Stimulated activated naive B cell treated with anti-CD40 and anti-IgM and Interleukin-4, amounts not matched to agents 10 μg/mL and 1 μg/mL and 100 μg/mL, for 72 hours (primary cell): ENCODE measurements around the gene KRTAP4-7.
"Not testable (repeated sequence)": the region's sequence is repeated elsewhere in the genome, so short reads cannot be mapped to it uniquely, and the experiment has no call there.

Experiments
- ATAC-seq, 2 donors: fragments of 150-1000 bp; cut with Tn5 transposase; replicated peaks; 2 replicates each; pipeline ENCODE4 v1.10.0; 2021; ENCODE audit warnings: moderate library complexity in 1 of 2
- DNase-seq: peaks from one replicate; pipeline ENCODE4 v3.0.0; 2021
- H3K27ac Mint-ChIP-seq: one replicate; pipeline ENCODE4 v1.8.0; 2022; ENCODE audit warnings: mild to moderate bottlenecking, mixed read lengths
- H3K27me3 Mint-ChIP-seq, 2 donors: one replicate each; pipeline ENCODE4 v1.8.0; 2022; ENCODE audit warnings: mixed read lengths in 2 of 2
- H3K36me3 Mint-ChIP-seq, 2 donors: one replicate each; pipeline ENCODE4 v1.8.0; 2022; ENCODE audit warnings: mixed read lengths in 2 of 2, mild to moderate bottlenecking in 1 of 2
- H3K4me1 Mint-ChIP-seq, 2 donors: one replicate each; pipeline ENCODE4 v1.8.0; 2022; ENCODE audit warnings: mixed read lengths in 2 of 2, mild to moderate bottlenecking in 1 of 2
- H3K4me3 Mint-ChIP-seq, 2 donors: one replicate each; pipeline ENCODE4 v1.8.0; 2022; ENCODE audit warnings: mild to moderate bottlenecking in 2 of 2, mixed read lengths in 2 of 2, moderate library complexity in 1 of 2
- H3K9me3 Mint-ChIP-seq, 2 donors: one replicate each; pipeline ENCODE4 v1.8.0; 2022; ENCODE audit warnings: mixed read lengths in 2 of 2, mild to moderate bottlenecking in 1 of 2

Gene KRTAP4-7

GRCh38 chr17:41084100-41084856 lies at the start of gene KRTAP4-7:
Gene KRTAP4-7, plus strand, starts transcription at chr17:41084150. Its CDS starts 57 bp downstream, at chr17:41084207.
- not testable (repeated sequence) for H3K4me1 Mint-ChIP-seq, H3K27ac Mint-ChIP-seq, ATAC-seq, H3K36me3 Mint-ChIP-seq, H3K4me3 Mint-ChIP-seq, DNase-seq, H3K9me3 Mint-ChIP-seq
- peaks cover 9 to 16% of the 10 kb centered on the region in 2 donors for H3K27me3 Mint-ChIP-seq

GRCh38 chr17:41034346-41034935 lies 49.5 kb upstream of the KRTAP4-7 start, which contains the start of gene KRTAP1-3:
Gene KRTAP1-3, minus strand, starts transcription at chr17:41034874. Its CDS starts 53 bp downstream, at chr17:41034821.
- H3K9me3 Mint-ChIP-seq, H3K4me3 Mint-ChIP-seq, H3K36me3 Mint-ChIP-seq, DNase-seq, H3K4me1 Mint-ChIP-seq, H3K27ac Mint-ChIP-seq, ATAC-seq: not testable (repeated sequence)
- peaks cover 6 to 12% of the 10 kb centered on the region in 2 donors for H3K27me3 Mint-ChIP-seq

- no peak overlapping the region for H3K27ac Mint-ChIP-seq
- H3K4me1 Mint-ChIP-seq = no peaks in the 10 kb centered on the region
- H3K27me3 Mint-ChIP-seq = peaks cover 0 to 19% of the 10 kb centered on the region in 2 donors
- peaks cover 0 to 7% of the 10 kb centered on the region in 2 donors for H3K9me3 Mint-ChIP-seq
- no peaks in the 10 kb centered on the region for H3K36me3 Mint-ChIP-seq
- H3K4me3 Mint-ChIP-seq = no peak overlapping the region
- ATAC-seq = no peak
- DNase-seq = no peak
These were observed 46.0 kb upstream of the KRTAP4-7 start for GRCh38 chr17:41037853-41038350.

GRCh38 chr17:41040783-41041571 lies 43.0 kb upstream of the KRTAP4-7 start, which contains the start of gene KRTAP1-1:
Gene KRTAP1-1, minus strand, starts transcription at chr17:41041450. Its CDS starts 53 bp downstream, at chr17:41041397.
- H3K4me1 Mint-ChIP-seq, H3K36me3 Mint-ChIP-seq, H3K27ac Mint-ChIP-seq, ATAC-seq, DNase-seq, H3K4me3 Mint-ChIP-seq: not testable (repeated sequence)
- peaks cover 4 to 12% of the 10 kb centered on the region in 2 donors for H3K9me3 Mint-ChIP-seq
- H3K27me3 Mint-ChIP-seq = peaks cover 15 to 26% of the 10 kb centered on the region in 2 donors

- no peaks in the 10 kb centered on the region for H3K36me3 Mint-ChIP-seq
- DNase-seq = no peak
- H3K9me3 Mint-ChIP-seq = peaks cover 4 to 12% of the 10 kb centered on the region in 2 donors
- H3K4me1 Mint-ChIP-seq = no peaks in the 10 kb centered on the region
- no peak overlapping the region for H3K27ac Mint-ChIP-seq
- peaks cover 22 to 25% of the 10 kb centered on the region in 2 donors for H3K27me3 Mint-ChIP-seq
- no peak for ATAC-seq
- H3K4me3 Mint-ChIP-seq = no peak overlapping the region
These were observed 41.0 kb upstream of the KRTAP4-7 start for GRCh38 chr17:41042953-41043352.

GRCh38 chr17:41046735-41047465 lies 37.0 kb upstream of the KRTAP4-7 start, which contains the start of gene KRTAP2-1:
Gene KRTAP2-1, minus strand, starts transcription at chr17:41047316. Its CDS starts 49 bp downstream, at chr17:41047267.
- not testable (repeated sequence) for ATAC-seq, DNase-seq, H3K36me3 Mint-ChIP-seq, H3K4me3 Mint-ChIP-seq, H3K4me1 Mint-ChIP-seq, H3K27ac Mint-ChIP-seq
- peaks cover 4 to 12% of the 10 kb centered on the region in 2 donors for H3K9me3 Mint-ChIP-seq
- H3K27me3 Mint-ChIP-seq = peaks cover 20 to 28% of the 10 kb centered on the region in 2 donors

- Mint-ChIP-seq H3K27me3 (peaks cover 18 to 25% of the 10 kb centered on the region in 2 donors), H3K4me3 (no peak overlapping the region), H3K36me3 (no peaks in the 10 kb centered on the region), H3K9me3 (peaks cover 5% of the 10 kb centered on the region in 2 donors), H3K27ac (no peak overlapping the region), H3K4me1 (peaks cover 0 to 3% of the 10 kb centered on the region in 2 donors)
- no peak for DNase-seq
- no peak for ATAC-seq
These were observed 35.5 kb upstream of the KRTAP4-7 start for GRCh38 chr17:41048441-41048840.

GRCh38 chr17:41049110-41049509 lies 34.8 kb upstream of the KRTAP4-7 start:
- peaks cover 20 to 21% of the 10 kb centered on the region in 2 donors for H3K27me3 Mint-ChIP-seq
- no peak for ATAC-seq
- H3K27ac Mint-ChIP-seq = no peak overlapping the region
- H3K36me3 Mint-ChIP-seq = no peaks in the 10 kb centered on the region
- peaks cover 4% of the 10 kb centered on the region in 2 donors for H3K9me3 Mint-ChIP-seq
- peaks cover 0 to 3% of the 10 kb centered on the region in 2 donors for H3K4me1 Mint-ChIP-seq
- no peak overlapping the region for H3K4me3 Mint-ChIP-seq
- DNase-seq = no peak

- H3K9me3 Mint-ChIP-seq = peaks cover 5% of the 10 kb centered on the region in 2 donors
- no peak for ATAC-seq
These were observed 31.4 kb upstream of the KRTAP4-7 start for GRCh38 chr17:41052566-41052965.

GRCh38 chr17:41054025-41054424 lies 29.9 kb upstream of the KRTAP4-7 start:
- no peak for ATAC-seq
- Mint-ChIP-seq H3K27ac (no peak overlapping the region), H3K27me3 (peaks cover 11 to 18% of the 10 kb centered on the region in 2 donors), H3K4me3 (no peak overlapping the region), H3K36me3 (no peaks in the 10 kb centered on the region), H3K9me3 (peaks cover 7% of the 10 kb centered on the region in 2 donors), H3K4me1 (peaks cover 0 to 1% of the 10 kb centered on the region in 2 donors)
- no peak for DNase-seq

More at GRCh38 chr17:41052566-41052965, 31.4 kb upstream of the KRTAP4-7 start:
- DNase-seq = no peak
- Mint-ChIP-seq H3K36me3 (no peaks in the 10 kb centered on the region), H3K4me3 (no peak overlapping the region), H3K4me1 (peaks cover 0 to 3% of the 10 kb centered on the region in 2 donors), H3K27ac (no peak overlapping the region), H3K27me3 (peaks cover 8 to 14% of the 10 kb centered on the region in 2 donors)

- H3K27me3 Mint-ChIP-seq = peaks cover 16 to 23% of the 10 kb centered on the region in 2 donors
- DNase-seq, H3K27ac Mint-ChIP-seq, ATAC-seq, H3K36me3 Mint-ChIP-seq, H3K9me3 Mint-ChIP-seq, H3K4me3 Mint-ChIP-seq, H3K4me1 Mint-ChIP-seq: not testable (repeated sequence)
These were observed 29.4 kb upstream of the KRTAP4-7 start for GRCh38 chr17:41054556-41054955.

- not testable (repeated sequence) for H3K27ac Mint-ChIP-seq, H3K9me3 Mint-ChIP-seq, H3K4me3 Mint-ChIP-seq, ATAC-seq, H3K4me1 Mint-ChIP-seq, H3K36me3 Mint-ChIP-seq, DNase-seq
- peaks cover 17 to 25% of the 10 kb centered on the region in 2 donors for H3K27me3 Mint-ChIP-seq
These were observed 28.8 kb upstream of the KRTAP4-7 start, which contains the start of gene KRTAP2-2 for GRCh38 chr17:41055130-41055529. Gene KRTAP2-2, minus strand, starts transcription at chr17:41055230. Its CDS starts 19 bp downstream, at chr17:41055211.

- DNase-seq (no peak), ATAC-seq (no peak)
- Mint-ChIP-seq H3K27ac (no peak overlapping the region), H3K27me3 (peaks cover 25 to 27% of the 10 kb centered on the region in 2 donors), H3K4me1 (peaks cover 2 to 5% of the 10 kb centered on the region in 2 donors), H3K9me3 (peaks cover 7% of the 10 kb centered on the region in 2 donors), H3K36me3 (no peaks in the 10 kb centered on the region), H3K4me3 (no peak overlapping the region)
These were observed 26.4 kb upstream of the KRTAP4-7 start for GRCh38 chr17:41057547-41057946.
